Measurements from ENCODE around the gene PLEKHH1. TPM values are rescaled to one million over a fixed set of nuclear protein-coding genes. Genes with fewer than 3 reads are reported as not detected.
A peak's percentile ranks its signal among the peaks of the same experiment; 100 is the strongest.

Gene PLEKHH1
- total RNA-seq, 1 donor from 2014 or later: 40.0 TPM

GRCh38 chr14:67577909-67578749 lies 45.0 kb downstream of the PLEKHH1 start:
- peak overlapping the region; percentile 35 for H3K27ac Mint-ChIP-seq (ENCODE audit: unreplicated experiment)
- H3K4me3 Mint-ChIP-seq: no peak overlapping the region
- no peak for DNase-seq (ENCODE audit: low read depth, low spot score)

GRCh38 chr14:67579040-67579439 lies 46.0 kb downstream of the PLEKHH1 start:
- Mint-ChIP-seq H3K27ac (ENCODE audit: unreplicated experiment) (no peak overlapping the region), H3K36me3 (ENCODE audit: low read depth) (peaks cover 3% of the 10 kb centered on the region), H3K27me3 (ENCODE audit: low read depth) (no peaks in the 10 kb centered on the region)

More at GRCh38 chr14:67577909-67578749, 45.0 kb downstream of the PLEKHH1 start:
- TF ChIP-seq CTCF (conservative IDR thresholded peaks at IDR 0.05): no peak
- no peaks in the 10 kb centered on the region for H3K9me3 Mint-ChIP-seq
- H3K36me3 Mint-ChIP-seq (ENCODE audit: low read depth): peaks cover 3% of the 10 kb centered on the region
- H3K27me3 Mint-ChIP-seq (ENCODE audit: low read depth): no peaks in the 10 kb centered on the region
- H3K4me1 Mint-ChIP-seq: no peaks in the 10 kb centered on the region

GRCh38 chr14:67579636-67580035 lies 46.5 kb downstream of the PLEKHH1 start:
- Mint-ChIP-seq H3K4me3 (no peak overlapping the region), H3K4me1 (no peaks in the 10 kb centered on the region), H3K27me3 (ENCODE audit: low read depth) (no peaks in the 10 kb centered on the region), H3K36me3 (ENCODE audit: low read depth) (peaks cover 3% of the 10 kb centered on the region), H3K9me3 (no peaks in the 10 kb centered on the region), H3K27ac (ENCODE audit: unreplicated experiment) (no peak overlapping the region)
- TF ChIP-seq CTCF (conservative IDR thresholded peaks at IDR 0.05): no peak
- no peak for DNase-seq (ENCODE audit: low read depth, low spot score)

More at GRCh38 chr14:67579040-67579439, 46.0 kb downstream of the PLEKHH1 start:
- no peaks in the 10 kb centered on the region for H3K4me1 Mint-ChIP-seq
- no peak overlapping the region for H3K4me3 Mint-ChIP-seq
- no peak for DNase-seq (ENCODE audit: low read depth, low spot score)
- no peaks in the 10 kb centered on the region for H3K9me3 Mint-ChIP-seq
- TF ChIP-seq CTCF (conservative IDR thresholded peaks at IDR 0.05): no peak

GRCh38 chr14:67580336-67581171 lies 47.5 kb downstream of the PLEKHH1 start:
- Mint-ChIP-seq H3K9me3 (no peaks in the 10 kb centered on the region), H3K4me3 (no peak overlapping the region), H3K4me1 (no peaks in the 10 kb centered on the region), H3K36me3 (ENCODE audit: low read depth) (no peaks in the 10 kb centered on the region), H3K27ac (ENCODE audit: unreplicated experiment) (no peak overlapping the region), H3K27me3 (ENCODE audit: low read depth) (no peaks in the 10 kb centered on the region)
- no peak for DNase-seq (ENCODE audit: low read depth, low spot score)
- TF ChIP-seq CTCF (conservative IDR thresholded peaks at IDR 0.05): no peak

- Mint-ChIP-seq H3K9me3 (no peaks in the 10 kb centered on the region), H3K27me3 (ENCODE audit: low read depth) (no peaks in the 10 kb centered on the region), H3K36me3 (ENCODE audit: low read depth) (no peaks in the 10 kb centered on the region), H3K4me1 (no peaks in the 10 kb centered on the region), H3K4me3 (no peak overlapping the region), H3K27ac (ENCODE audit: unreplicated experiment) (no peak overlapping the region)
- TF ChIP-seq CTCF (conservative IDR thresholded peaks at IDR 0.05): no peak
- no peak for DNase-seq (ENCODE audit: low read depth, low spot score)
These were observed 48.6 kb downstream of the PLEKHH1 start for GRCh38 chr14:67581643-67582042.
